ENCODE results near the gene SUMO3. TPM values are rescaled to one million over a fixed set of nuclear protein-coding genes. Genes with fewer than 3 reads are reported as not detected.
A peak's percentile ranks its signal among the peaks of the same experiment; 100 is the strongest.

Gene SUMO3
- total and polyA plus RNA-seq, 10 of the 15 experiments (the other 5 are each of a cell fraction or from before 2014, with no cell fraction given) = 14.3 to 164 (median 89.9) TPM

GRCh38 chr21:44817914-44818639, at the start of gene SUMO3 (continued):
- TF ChIP-seq EP300 (IDR thresholded peaks at IDR 0.05; ENCODE audit: borderline replicate concordance in 1 of 2, control insufficient read depth in 1 of 2, low read depth in 2 of 2, low read length in 2 of 2) = no peak
- TF ChIP-seq MTA2 (IDR thresholded peaks at IDR 0.05; ENCODE audit: low read depth) = no peak
- peak; percentile 16; the same call in 1 of the 2 replicates for TF ChIP-seq YY1 (IDR thresholded peaks at IDR 0.05; ENCODE audit: low read depth, low read length)
- TF ChIP-seq POLR2AphosphoS5 (IDR thresholded peaks at IDR 0.05; ENCODE audit: low read length) = peak; percentile 83
- TF ChIP-seq POLR2A (IDR thresholded peaks at IDR 0.05; ENCODE audit: low read depth, low read length) = peak; percentile 95
- peak; percentile 35; the same call in 1 of the 3 replicates for TF ChIP-seq POU2F2 (IDR thresholded peaks at IDR 0.05; ENCODE audit: borderline replicate concordance, low read depth, low read length)
- no peak for TF ChIP-seq RCOR1 (conservative IDR thresholded peaks at IDR 0.05; ENCODE audit: low read depth, low read length)
- TF ChIP-seq, protein P1, sequence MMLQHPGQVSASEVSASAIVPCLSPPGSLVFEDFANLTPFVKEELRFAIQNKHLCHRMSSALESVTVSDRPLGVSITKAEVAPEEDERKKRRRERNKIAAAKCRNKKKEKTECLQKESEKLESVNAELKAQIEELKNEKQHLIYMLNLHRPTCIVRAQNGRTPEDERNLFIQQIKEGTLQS (IDR thresholded peaks at IDR 0.05; ENCODE audit: borderline replicate concordance, extremely low read depth, low read depth, low read length) = peak; percentile 79; the same call in 1 of the 2 replicates
- TF ChIP-seq ZNF207 (IDR thresholded peaks at IDR 0.05; ENCODE audit: borderline replicate concordance) = peak; percentile 82; the same call in 1 of the 2 replicates
- no peak; the same call in 1 of the 2 replicates for TF ChIP-seq ZBTB11 (CRISPR knock-in tag; IDR thresholded peaks at IDR 0.05)
- TF ChIP-seq BACH1 (IDR thresholded peaks at IDR 0.05; ENCODE audit: borderline replicate concordance) = peak; percentile 89
- no peak for TF ChIP-seq STAT3 (IDR thresholded peaks at IDR 0.05; ENCODE audit: low read depth, low read length)
- TF ChIP-seq, protein P2, sequence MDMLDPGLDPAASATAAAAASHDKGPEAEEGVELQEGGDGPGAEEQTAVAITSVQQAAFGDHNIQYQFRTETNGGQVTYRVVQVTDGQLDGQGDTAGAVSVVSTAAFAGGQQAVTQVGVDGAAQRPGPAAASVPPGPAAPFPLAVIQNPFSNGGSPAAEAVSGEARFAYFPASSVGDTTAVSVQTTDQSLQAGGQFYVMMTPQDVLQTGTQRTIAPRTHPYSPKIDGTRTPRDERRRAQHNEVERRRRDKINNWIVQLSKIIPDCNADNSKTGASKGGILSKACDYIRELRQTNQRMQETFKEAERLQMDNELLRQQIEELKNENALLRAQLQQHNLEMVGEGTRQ (IDR thresholded peaks at IDR 0.05; ENCODE audit: borderline replicate concordance, low read depth, low read length) = peak; percentile 76
- TF ChIP-seq, protein P3, sequence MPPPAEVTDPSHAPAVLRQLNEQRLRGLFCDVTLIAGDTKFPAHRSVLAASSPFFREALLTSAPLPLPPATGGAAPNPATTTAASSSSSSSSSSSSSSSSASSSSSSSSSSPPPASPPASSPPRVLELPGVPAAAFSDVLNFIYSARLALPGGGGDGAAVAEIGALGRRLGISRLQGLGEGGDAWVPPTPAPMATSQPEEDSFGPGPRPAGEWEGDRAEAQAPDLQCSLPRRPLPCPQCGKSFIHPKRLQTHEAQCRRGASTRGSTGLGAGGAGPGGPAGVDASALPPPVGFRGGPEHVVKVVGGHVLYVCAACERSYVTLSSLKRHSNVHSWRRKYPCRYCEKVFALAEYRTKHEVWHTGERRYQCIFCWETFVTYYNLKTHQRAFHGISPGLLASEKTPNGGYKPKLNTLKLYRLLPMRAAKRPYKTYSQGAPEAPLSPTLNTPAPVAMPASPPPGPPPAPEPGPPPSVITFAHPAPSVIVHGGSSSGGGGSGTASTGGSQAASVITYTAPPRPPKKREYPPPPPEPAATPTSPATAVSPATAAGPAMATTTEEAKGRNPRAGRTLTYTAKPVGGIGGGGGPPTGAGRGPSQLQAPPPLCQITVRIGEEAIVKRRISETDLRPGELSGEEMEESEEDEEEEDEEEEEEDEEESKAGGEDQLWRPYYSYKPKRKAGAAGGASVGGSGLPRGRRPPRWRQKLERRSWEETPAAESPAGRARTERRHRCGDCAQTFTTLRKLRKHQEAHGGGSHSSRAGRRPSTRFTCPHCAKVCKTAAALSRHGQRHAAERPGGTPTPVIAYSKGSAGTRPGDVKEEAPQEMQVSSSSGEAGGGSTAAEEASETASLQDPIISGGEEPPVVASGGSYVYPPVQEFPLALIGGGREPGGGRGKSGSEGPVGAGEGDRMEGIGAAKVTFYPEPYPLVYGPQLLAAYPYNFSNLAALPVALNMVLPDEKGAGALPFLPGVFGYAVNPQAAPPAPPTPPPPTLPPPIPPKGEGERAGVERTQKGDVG (CRISPR knock-in tag; IDR thresholded peaks at IDR 0.05) = 0 out of 2 replicates have a peak, but pooled peaks have one; percentile 44
- TF ChIP-seq SPI1 (IDR thresholded peaks at IDR 0.05; ENCODE audit: borderline replicate concordance, insufficient read depth, low read depth, low read length) = no peak
- no peak for TF ChIP-seq NFIC (IDR thresholded peaks at IDR 0.05; ENCODE audit: low read depth, low read length)
- peak; percentile 97 for TF ChIP-seq LARP7 (IDR thresholded peaks at IDR 0.05)
- TF ChIP-seq, protein P4, sequence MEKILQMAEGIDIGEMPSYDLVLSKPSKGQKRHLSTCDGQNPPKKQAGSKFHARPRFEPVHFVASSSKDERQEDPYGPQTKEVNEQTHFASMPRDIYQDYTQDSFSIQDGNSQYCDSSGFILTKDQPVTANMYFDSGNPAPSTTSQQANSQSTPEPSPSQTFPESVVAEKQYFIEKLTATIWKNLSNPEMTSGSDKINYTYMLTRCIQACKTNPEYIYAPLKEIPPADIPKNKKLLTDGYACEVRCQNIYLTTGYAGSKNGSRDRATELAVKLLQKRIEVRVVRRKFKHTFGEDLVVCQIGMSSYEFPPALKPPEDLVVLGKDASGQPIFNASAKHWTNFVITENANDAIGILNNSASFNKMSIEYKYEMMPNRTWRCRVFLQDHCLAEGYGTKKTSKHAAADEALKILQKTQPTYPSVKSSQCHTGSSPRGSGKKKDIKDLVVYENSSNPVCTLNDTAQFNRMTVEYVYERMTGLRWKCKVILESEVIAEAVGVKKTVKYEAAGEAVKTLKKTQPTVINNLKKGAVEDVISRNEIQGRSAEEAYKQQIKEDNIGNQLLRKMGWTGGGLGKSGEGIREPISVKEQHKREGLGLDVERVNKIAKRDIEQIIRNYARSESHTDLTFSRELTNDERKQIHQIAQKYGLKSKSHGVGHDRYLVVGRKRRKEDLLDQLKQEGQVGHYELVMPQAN (conservative IDR thresholded peaks at IDR 0.05) = peak; percentile 70; the same call in 1 of the 2 replicates
- peak; percentile 56 to 92; a peak in 3 of 4 replicates for TF ChIP-seq BHLHE40 (IDR thresholded peaks at IDR 0.05; ENCODE audit: borderline replicate concordance in 1 of 2, low read depth in 2 of 2, low read length in 1 of 2)
